GM10847 (cell line): ENCODE data around the gene MUS81.

Experiments
- POLR2A ChIP-seq: IDR thresholded peaks from 2 replicates; pipeline ENCODE4 v1.6.1; 2011; ENCODE audit not compliant: insufficient read length; ENCODE audit errors: extremely low read depth

MUS81 gene, protein sequence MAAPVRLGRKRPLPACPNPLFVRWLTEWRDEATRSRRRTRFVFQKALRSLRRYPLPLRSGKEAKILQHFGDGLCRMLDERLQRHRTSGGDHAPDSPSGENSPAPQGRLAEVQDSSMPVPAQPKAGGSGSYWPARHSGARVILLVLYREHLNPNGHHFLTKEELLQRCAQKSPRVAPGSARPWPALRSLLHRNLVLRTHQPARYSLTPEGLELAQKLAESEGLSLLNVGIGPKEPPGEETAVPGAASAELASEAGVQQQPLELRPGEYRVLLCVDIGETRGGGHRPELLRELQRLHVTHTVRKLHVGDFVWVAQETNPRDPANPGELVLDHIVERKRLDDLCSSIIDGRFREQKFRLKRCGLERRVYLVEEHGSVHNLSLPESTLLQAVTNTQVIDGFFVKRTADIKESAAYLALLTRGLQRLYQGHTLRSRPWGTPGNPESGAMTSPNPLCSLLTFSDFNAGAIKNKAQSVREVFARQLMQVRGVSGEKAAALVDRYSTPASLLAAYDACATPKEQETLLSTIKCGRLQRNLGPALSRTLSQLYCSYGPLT

DNA sequence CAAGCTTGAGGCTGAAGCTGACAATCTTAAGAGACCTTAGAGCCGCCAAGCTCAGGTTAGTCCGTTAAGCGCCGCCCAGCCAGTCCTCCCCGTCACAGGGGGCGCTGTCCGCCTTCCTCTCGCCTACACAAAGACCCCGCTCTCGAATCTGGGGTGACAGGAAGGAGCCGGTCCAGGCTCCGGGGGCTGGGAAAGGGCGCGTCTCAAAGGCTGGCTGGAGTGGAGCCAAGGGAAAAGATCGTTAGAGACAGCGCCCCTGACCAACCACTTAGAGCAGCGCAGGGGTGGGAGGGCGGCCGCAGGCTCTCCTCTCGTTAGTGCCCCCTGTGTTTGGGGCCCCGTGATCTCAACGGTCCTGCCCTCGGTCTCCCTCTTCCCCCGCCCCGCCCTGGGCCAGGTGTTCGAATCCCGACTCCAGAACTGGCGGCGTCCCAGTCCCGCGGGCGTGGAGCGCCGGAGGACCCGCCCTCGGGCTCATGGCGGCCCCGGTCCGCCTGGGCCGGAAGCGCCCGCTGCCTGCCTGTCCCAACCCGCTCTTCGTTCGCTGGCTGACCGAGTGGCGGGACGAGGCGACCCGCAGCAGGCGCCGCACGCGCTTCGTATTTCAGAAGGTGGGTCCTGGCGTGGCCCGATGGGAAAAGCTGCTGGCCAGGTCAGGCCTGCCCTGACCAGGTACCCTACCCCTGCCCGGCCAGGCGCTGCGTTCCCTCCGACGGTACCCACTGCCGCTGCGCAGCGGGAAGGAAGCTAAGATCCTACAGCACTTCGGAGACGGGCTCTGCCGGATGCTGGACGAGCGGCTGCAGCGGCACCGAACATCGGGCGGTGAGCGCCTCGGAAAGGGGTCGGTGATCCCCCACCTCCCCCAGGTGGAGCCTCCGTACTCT is at the start of gene MUS81:
MUS81 (plus strand) TSS at position 156 of the 887 bp plus-strand sequence; CDS start at position 477, 321 bp downstream.
- peak; percentile 64 for TF ChIP-seq POLR2A

DNA sequence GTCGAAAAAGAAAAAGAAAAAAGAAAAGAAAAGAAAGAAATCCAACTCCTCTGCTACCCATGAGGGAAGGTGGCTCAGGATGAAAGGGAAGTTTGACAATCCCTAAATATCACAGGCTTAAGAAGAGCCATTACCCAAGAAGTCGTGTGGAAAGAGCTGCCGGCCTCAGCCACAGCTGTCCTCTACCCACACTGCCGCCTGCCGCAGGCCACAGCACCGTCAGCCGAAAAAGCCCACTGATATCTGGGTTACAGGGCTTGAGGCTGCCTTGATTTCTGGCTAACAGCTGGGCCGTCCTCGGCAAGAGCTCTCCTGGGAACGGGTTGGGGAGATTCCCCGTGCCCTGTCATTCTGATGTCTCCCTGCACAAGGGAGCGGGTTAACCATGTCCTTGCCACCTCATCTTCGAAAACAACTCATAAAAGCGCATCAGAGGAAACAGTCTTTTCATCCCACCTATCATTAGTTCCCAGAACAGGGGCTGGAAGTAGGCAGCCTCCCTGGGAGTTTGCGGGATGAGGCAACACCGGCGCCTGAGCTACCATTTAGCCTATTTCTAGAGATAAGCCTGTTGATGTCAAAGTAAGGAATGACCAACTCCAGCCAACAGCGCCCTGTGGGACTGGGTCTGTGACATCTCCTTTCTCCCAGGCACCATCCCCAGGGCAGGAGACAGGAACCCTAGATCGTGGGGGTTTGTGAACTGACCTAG is 48.3 kb upstream of the MUS81 start:
- TF ChIP-seq POLR2A = no peak

DNA sequence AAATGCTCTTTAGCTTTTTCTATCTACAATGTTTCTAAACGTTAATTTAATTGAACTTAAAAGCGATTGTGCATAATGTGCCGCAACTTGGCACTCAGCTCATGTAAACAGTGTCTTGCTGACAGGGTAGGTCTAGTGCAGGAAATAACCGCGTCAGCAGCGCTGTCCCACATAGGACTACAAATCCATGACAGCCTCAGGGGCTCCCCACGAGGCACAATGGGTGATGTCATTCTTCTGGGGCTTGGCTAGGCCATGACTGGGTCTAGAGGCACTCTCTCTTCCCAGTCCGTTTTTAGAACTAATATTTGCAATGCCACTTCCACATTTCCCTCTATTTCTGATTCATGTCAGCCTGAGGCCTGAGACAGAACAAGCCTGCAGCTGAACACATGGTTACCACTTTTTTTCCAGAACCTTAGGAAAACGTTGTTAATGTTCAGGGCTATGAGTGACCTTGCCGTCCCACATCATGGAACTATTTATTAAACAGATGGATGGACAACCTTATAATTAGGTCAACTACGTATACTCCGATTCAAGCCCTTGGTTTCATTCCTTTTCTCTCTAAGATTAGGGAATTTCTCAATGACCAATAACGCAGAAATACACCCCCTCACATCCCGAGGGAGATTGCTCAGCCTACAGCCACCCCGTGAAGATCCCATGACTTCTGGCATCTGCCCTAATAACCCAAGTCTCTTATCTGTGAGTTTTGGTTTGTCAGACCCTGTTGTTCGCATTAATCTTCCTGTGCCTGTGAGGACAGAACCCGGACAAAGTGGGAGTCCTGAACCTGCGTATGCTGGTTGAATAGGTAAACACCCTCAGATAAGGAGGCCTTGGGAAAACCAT is 45.9 kb upstream of the MUS81 start:
- no peak for TF ChIP-seq POLR2A

DNA sequence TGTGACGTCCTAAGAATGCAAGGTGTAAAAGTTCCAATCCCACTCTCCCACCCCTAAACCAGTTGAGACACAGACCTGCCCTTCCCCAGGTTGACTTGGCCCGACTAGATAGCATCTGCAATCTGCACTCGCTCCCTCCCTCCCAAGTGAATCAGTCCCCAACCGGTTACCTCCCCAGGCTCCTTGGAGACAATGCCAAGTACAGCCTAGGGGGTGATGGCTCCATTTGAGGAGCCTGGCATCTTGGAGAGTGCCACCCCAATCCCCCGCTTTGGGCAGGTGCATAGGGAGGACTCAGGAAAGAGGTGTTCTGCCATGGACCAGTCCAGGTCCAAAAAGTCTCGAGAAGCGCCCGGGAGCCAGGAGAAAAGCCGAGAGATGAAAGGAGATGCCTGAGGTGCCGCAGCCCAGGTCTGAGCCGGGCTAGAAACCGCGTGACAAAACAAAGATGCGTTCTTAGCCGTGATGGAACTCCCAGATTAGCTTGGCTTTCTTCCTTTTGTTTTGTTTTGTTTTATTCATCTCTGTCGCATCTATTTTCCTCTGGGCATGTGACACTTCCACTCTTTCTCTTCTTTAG is 45.2 kb upstream of the MUS81 start:
- no peak for TF ChIP-seq POLR2A

DNA sequence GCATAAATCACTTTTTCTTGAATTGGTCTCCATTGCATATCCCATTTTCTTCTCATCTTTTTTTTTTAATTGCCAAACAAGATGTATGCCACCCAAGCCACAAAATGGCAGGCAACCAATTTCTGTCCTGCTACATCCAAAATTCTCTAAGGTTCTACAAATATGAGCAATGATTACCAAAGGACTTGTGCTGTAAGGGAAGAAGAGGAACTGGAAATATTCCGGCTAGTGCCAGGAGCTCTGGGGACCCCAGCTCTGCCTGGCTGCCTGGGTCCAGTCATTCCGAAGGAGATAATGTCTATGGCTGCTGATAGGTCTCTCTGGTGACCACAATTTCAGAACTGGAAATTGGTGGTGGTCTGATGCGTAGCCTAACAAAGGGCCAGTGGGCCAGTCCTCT is 43.5 kb upstream of the MUS81 start:
- no peak for TF ChIP-seq POLR2A

DNA sequence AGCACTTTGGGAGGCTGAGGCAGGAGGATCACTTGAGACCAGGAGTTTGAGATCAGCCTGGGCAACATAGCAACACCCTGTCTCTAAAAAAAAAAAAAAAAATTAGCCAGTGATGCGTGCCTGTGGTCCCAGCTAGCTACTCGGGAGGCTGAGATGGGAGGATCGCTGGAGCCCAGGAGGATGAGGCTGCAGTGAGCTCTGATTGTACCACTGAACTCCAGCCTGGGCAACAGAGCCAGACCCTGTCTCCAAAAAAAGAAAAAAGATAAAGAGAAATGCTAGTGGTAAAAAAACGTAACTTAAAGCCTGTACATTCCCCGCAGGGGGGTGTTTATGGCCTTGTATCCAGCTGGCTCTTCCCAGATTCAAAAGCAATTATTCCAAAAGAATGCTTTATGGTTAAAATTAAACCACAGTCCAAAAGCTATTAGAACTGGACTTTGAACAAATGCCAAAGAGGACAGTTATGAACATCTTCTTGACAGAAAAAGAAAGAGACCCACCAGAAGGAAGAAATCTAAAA is 42.9 kb upstream of the MUS81 start:
- no peak for TF ChIP-seq POLR2A

DNA sequence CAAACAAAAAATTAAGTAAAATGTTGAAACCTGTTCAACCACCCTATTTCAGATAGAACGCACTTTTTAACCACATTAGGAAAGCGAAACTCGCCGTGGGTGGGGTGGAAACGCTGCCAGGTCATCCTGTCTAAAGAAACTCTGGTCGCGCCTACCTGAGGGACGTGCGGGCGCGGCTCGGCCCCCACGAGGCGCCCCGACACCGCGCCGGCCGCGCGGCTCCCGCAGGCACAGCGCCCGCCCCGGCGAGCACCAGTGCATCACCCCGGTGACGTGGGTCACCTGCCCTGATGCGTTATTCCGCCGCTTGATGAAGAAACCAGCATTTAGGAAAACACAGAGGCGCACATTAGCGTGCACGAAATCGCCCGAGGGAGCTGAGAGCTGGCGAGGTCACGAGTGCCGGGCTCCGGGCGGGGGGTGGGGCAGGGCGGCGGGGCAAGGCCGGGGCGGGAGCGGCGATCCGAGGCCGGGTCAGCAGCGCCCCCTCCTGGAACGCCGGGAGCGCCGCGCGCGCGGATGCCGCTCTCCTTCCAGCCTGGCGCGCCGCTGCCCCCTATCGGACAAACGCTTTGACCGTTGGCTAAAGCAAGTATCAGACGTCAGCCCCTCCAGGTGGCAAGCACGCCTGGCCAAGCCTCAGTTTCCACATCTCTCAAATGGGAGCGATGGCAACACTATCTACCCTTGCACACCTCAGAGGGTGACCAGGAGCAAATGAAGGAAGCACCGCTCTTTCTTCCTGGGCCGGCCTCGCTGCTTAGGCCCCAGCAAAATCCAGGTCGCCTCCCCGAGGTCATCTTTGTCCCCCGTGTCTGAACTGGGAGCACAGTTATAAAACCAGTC is 42.2 kb upstream of the MUS81 start:
- TF ChIP-seq POLR2A = no peak

DNA sequence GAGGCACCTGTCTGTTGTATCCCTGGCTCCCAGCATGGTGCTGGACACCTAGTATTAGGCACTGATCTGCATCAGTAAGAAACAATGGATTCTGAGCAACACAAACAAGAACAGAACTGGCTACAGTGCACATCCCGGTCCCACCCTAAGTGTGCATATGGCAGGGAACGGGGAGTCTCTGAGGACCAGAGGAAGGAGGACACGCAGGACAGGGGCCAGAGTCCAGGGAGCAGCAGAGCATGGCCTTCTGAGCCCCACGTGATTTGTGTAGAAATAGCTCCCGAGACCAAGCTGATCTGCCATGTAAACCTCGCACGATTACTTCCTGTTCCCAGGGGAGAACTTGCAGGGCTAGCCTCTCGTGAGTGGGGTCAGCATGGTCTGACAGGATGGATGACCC is 39.1 kb upstream of the MUS81 start:
- TF ChIP-seq POLR2A = no peak

DNA sequence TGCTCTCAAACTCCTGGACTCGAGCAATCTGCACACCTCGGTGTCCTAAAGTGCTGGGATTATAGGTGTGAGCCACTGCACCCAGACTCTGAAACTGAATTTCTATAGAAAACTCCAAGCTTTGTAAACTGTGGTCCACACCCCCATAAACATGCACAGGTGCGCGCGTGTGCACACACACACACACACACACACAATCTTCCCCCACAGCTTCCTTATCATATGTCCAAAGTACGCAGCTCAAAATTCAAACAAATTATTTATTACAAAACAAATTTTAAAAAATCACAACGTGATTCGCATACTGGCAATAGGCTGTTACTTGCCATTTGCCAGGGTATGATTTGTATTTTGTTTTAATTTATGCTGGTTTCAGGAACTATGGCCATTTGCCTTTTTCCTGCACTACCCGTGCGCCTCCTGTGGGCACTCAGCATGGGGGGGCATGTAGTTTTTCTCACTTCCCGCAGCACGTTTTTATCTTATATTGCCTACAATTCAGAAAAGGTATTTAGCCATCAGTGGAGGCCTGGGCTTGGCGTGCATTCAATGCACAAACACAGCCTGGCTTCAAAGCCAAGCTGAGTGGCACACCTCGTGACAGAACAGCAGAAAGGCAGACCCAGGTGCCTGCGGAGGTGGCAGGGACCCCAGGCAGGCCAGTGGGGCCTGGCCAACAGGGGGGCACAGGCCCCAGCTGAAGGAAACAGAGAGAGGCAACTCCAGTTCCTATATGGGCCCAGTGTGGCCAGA is 37.3 kb upstream of the MUS81 start:
- no peak for TF ChIP-seq POLR2A

DNA sequence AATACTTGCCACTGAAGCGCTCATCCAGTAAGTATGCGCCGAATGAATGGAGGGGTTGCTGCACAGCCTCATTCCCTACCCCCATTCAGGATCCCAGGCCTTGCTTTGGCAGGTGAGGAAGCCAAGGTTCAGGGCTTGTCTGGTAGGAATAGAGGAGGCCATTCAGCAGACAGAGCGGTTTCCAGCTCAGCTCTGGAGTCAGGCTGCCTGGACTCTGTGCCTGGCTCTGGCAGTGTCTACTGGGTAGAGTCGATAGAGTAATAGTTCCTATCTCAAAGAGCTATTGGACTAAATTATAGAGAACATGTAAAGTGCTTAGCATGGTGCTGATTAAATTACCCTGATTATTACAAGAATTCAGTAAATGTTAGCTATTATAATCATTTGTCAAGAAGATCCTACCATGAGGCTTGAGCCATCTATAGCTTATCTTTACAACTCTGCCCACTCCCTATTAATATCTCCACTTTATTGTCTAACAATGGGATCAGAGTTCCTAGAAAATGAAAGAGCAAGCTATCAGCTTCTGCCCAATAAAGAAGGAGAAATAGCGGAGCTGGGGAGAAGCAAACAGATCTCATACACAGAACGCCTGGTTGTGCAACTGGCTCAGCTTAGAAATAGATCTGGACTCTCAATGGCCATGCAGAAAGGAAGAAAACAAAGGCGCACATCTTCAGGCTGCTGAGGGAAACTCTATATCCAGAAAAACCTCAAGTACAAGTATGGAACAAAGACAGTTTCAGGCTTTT is 33.1 kb upstream of the MUS81 start:
- TF ChIP-seq POLR2A = no peak

DNA sequence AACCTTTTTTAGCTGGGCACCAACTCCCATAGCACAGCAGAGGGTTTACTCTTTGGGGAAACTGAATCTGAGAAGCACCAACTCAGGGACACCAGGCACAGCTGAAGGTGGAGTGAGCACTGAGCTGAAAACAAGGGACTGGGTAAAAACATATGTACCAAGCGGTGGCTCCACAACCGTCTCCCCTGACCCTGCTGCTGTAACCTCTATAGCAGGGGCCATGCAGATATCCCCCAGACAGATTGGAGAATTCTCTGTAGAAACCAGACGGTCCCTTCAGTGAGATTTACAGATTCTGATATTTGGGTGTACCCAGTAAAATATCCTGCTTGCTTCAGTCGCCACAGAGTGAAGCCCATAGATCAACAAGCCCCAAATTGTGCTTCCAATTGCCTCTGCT is 30.8 kb upstream of the MUS81 start:
- TF ChIP-seq POLR2A = no peak
